ENCODE results near the gene CNTNAP2. TPM values are rescaled to one million over a fixed set of nuclear protein-coding genes. Genes with fewer than 3 reads are reported as not detected.

Gene CNTNAP2
- total and polyA plus RNA-seq, 2 of the 4 experiments (the other 2 are of a cell fraction): not detected

- Histone ChIP-seq H3K14ac (replicated peaks; ENCODE audit: low read depth, low read length) (no peak overlapping the region), H3K9ac (ENCODE audit: low read depth, low read length) (no peak overlapping the region), H3K27me3 (ENCODE audit: control insufficient read depth, insufficient read depth, low read length) (no peaks in the 10 kb centered on the region), H2BK20ac (ENCODE audit: low read depth, low read length) (no peak overlapping the region), H2AK9ac (replicated peaks; ENCODE audit: low read depth, low read length, poor library complexity) (no peak overlapping the region), H3K9me3 (ENCODE audit: control insufficient read depth, insufficient read depth, low read length) (peaks cover 8% of the 10 kb centered on the region; the same call in 1 of the 2 replicates), H4K91ac (ENCODE audit: insufficient read depth, low read depth, low read length) (no peak overlapping the region), H4K8ac (ENCODE audit: low read depth in 2 of 2, low read length in 2 of 2) (no peak overlapping the region), H3K79me1 (ENCODE audit: low read depth in 1 of 2, low read length in 2 of 2) (no peaks in the 10 kb centered on the region), H3K4ac (ENCODE audit: low read depth, low read length) (no peak overlapping the region), H3K36me3 (ENCODE audit: control insufficient read depth, insufficient read depth, low read length) (no peaks in the 10 kb centered on the region), H2BK120ac (ENCODE audit: low read depth, low read length) (no peak overlapping the region), H2BK15ac (ENCODE audit: low read depth, low read length) (no peak overlapping the region), H3K27ac (ENCODE audit: insufficient read depth, low read length) (no peak overlapping the region), H3K4me3 (ENCODE audit: insufficient read depth, low read depth, low read length) (no peak overlapping the region), H2AFZ (replicated peaks; ENCODE audit: low read length, poor library complexity) (no peak overlapping the region), H3K18ac (ENCODE audit: low read depth, low read length) (no peak overlapping the region), H3K4me2 (ENCODE audit: low read depth, low read length) (no peak overlapping the region), H2BK5ac (ENCODE audit: low read depth, low read length, poor library complexity, severe bottlenecking) (no peak overlapping the region), H3K4me1 (ENCODE audit: control insufficient read depth, insufficient read depth, low read length) (no peaks in the 10 kb centered on the region), H3K9me1 (ENCODE audit: insufficient read depth, low read length) (no peaks in the 10 kb centered on the region), H3K23ac (ENCODE audit: low read depth, low read length) (no peak overlapping the region), H2AK5ac (ENCODE audit: low read depth, low read length) (no peak overlapping the region), H3K56ac (ENCODE audit: extremely low read depth, insufficient read depth, low read length) (no peak overlapping the region), H4K20me1 (ENCODE audit: insufficient read depth, low read length) (no peaks in the 10 kb centered on the region), H4K5ac (ENCODE audit: low read depth, low read length) (no peak overlapping the region)
- no CpG with 5 or more reads among the region's 4 CpGs for WGBS, 2 experiments (ENCODE audit: extremely low coverage in 2 of 2, insufficient read length in 1 of 2)
- DNase-seq (no peak), ATAC-seq (ENCODE audit: low read depth) (no peak)
- POLR2A ChIA-PET (ENCODE audit: unreplicated experiment): no interaction called here
- BruUV-seq (replicated peaks): no TSS peak
- CTCF ChIA-PET: no interaction called here
- dilution Hi-C loops (cut with HindIII; ENCODE audit: low sequenced_read_pairs, unreplicated experiment) (no loop called here), in situ Hi-C loops (cut with MboI; ENCODE audit: low sequenced_read_pairs) (no loop called here), intact Hi-C loops (cut with micrococcal nuclease) (no loop called here)
- TF ChIP-seq CEBPB (IDR thresholded peaks at IDR 0.05; ENCODE audit: low read depth, low read length) (no peak), RCOR1 (IDR thresholded peaks at IDR 0.05; ENCODE audit: insufficient replicate concordance, low read length) (no peak), CHD1 (IDR thresholded peaks at IDR 0.05; ENCODE audit: low read depth, low read length) (no peak), BHLHE40 (IDR thresholded peaks at IDR 0.05; ENCODE audit: low read depth, low read length) (no peak), MAZ (IDR thresholded peaks at IDR 0.05; ENCODE audit: borderline replicate concordance, low read depth, low read length) (no peak), SMC3 (IDR thresholded peaks at IDR 0.05; ENCODE audit: low read depth, low read length) (no peak), CTCF (conservative IDR thresholded peaks at IDR 0.05; ENCODE audit: low read depth, low read length) (no peak), NFE2L2 (IDR thresholded peaks at IDR 0.05; ENCODE audit: low read depth, low read length) (no peak), RAD21 (IDR thresholded peaks at IDR 0.05; ENCODE audit: low read length) (no peak)
These were observed 1932.5 kb downstream of the CNTNAP2 start for GRCh38 chr7:148049068-148049467.
